Nephron (organoid): ENCODE measurements around the gene DOK7.
"Not testable (repeated sequence)": the region's sequence is repeated elsewhere in the genome, so short reads cannot be mapped to it uniquely, and the experiment has no call there.

Experiments used
- H3K27ac Mint-ChIP-seq, 3 experiments: 2 replicates each; pipeline ENCODE4 v1.8.0; 2020; ENCODE audit warnings: mixed read lengths in 3 of 3, mild to moderate bottlenecking in 2 of 3, moderate library complexity in 1 of 3
- H3K27me3 Mint-ChIP-seq: 2 replicates; pipeline ENCODE4 v1.8.0; 2021; ENCODE audit warnings: low read depth, mild to moderate bottlenecking, moderate library complexity, mixed read lengths
- H3K36me3 Mint-ChIP-seq: 2 replicates; pipeline ENCODE4 v1.8.0; 2020; ENCODE audit warnings: low read depth, mixed read lengths
- H3K4me1 Mint-ChIP-seq: 2 replicates; pipeline ENCODE4 v1.8.0; 2020; ENCODE audit warnings: mixed read lengths
- H3K4me3 Mint-ChIP-seq, 3 experiments: 2 replicates each; pipeline ENCODE4 v1.8.0; 2020; ENCODE audit warnings: mild to moderate bottlenecking in 3 of 3, mixed read lengths in 3 of 3, moderate library complexity in 2 of 3
- H3K9me3 Mint-ChIP-seq: 2 replicates; pipeline ENCODE4 v1.8.0; 2020; ENCODE audit warnings: mixed read lengths
- CTCF ChIP-seq, 3 experiments: fragments of 200-600 bp; sonication (generic); IDR thresholded peaks; one replicate each; pipeline ENCODE4 v1.5.0; 2021; ENCODE audit warnings: antibody characterized with exemption in 3 of 3; ENCODE audit not compliant: unreplicated experiment in 3 of 3

The DOK7 gene

GRCh38 chr4:3450643-3451042 is 12.5 kb upstream of the DOK7 start:
- Mint-ChIP-seq H3K36me3 (peaks cover 7% of the 10 kb centered on the region), H3K4me1 (peaks cover 5% of the 10 kb centered on the region), H3K9me3 (peaks cover 8% of the 10 kb centered on the region), H3K4me3 (no peak overlapping the region), H3K27ac (peak overlapping the region in 2 of 3 experiments; percentile 20 to 48), H3K27me3 (no peaks in the 10 kb centered on the region)
- no peak for TF ChIP-seq CTCF (IDR thresholded peaks at IDR 0.05; ENCODE audit: unreplicated experiment in 3 of 3)

- Mint-ChIP-seq H3K9me3 (peaks cover 12% of the 10 kb centered on the region), H3K27me3 (peaks cover 4% of the 10 kb centered on the region), H3K4me1 (peaks cover 5% of the 10 kb centered on the region), H3K36me3 (peaks cover 7% of the 10 kb centered on the region), H3K4me3 (no peak overlapping the region), H3K27ac (peak overlapping the region in 1 of 3 experiments; percentile 17)
- no peak for TF ChIP-seq CTCF (IDR thresholded peaks at IDR 0.05; ENCODE audit: unreplicated experiment in 3 of 3)
Measured at GRCh38 chr4:3451956-3452355, 11.2 kb upstream of the DOK7 start.

GRCh38 chr4:3452376-3452775 is 10.7 kb upstream of the DOK7 start:
- H3K9me3 Mint-ChIP-seq = peaks cover 15% of the 10 kb centered on the region
- peaks cover 4% of the 10 kb centered on the region for H3K27me3 Mint-ChIP-seq
- H3K27ac Mint-ChIP-seq = peak overlapping the region in 1 of 3 experiments; percentile 17
- peaks cover 5% of the 10 kb centered on the region for H3K4me1 Mint-ChIP-seq
- no peak overlapping the region for H3K4me3 Mint-ChIP-seq
- peaks cover 7% of the 10 kb centered on the region for H3K36me3 Mint-ChIP-seq
- TF ChIP-seq CTCF (IDR thresholded peaks at IDR 0.05; ENCODE audit: unreplicated experiment in 3 of 3) = peak in 1 of 3 experiments; percentile 34

GRCh38 chr4:3455596-3455995 is 7.5 kb upstream of the DOK7 start:
- not testable (repeated sequence) for H3K4me3 Mint-ChIP-seq, H3K36me3 Mint-ChIP-seq, H3K27ac Mint-ChIP-seq
- peaks cover 24% of the 10 kb centered on the region for H3K9me3 Mint-ChIP-seq
- peaks cover 18% of the 10 kb centered on the region for H3K27me3 Mint-ChIP-seq
- H3K4me1 Mint-ChIP-seq = peaks cover 12% of the 10 kb centered on the region

- Mint-ChIP-seq H3K27ac (no peak overlapping the region), H3K27me3 (peaks cover 23% of the 10 kb centered on the region), H3K9me3 (peaks cover 24% of the 10 kb centered on the region), H3K4me1 (peaks cover 21% of the 10 kb centered on the region), H3K36me3 (peaks cover 7% of the 10 kb centered on the region), H3K4me3 (peak overlapping the region in 1 of 3 experiments; percentile 2)
- TF ChIP-seq CTCF (IDR thresholded peaks at IDR 0.05; ENCODE audit: unreplicated experiment in 3 of 3) = no peak
Measured at GRCh38 chr4:3458371-3458770, 4.7 kb upstream of the DOK7 start.

- H3K36me3 Mint-ChIP-seq, H3K27ac Mint-ChIP-seq: not testable (repeated sequence)
- Mint-ChIP-seq H3K9me3 (peaks cover 24% of the 10 kb centered on the region), H3K27me3 (peaks cover 23% of the 10 kb centered on the region), H3K4me3 (peak overlapping the region in 1 of 3 experiments; percentile 2), H3K4me1 (peaks cover 21% of the 10 kb centered on the region)
Measured at GRCh38 chr4:3459156-3459555, 4.0 kb upstream of the DOK7 start.

- H3K27me3 Mint-ChIP-seq = peaks cover 32% of the 10 kb centered on the region
- TF ChIP-seq CTCF (IDR thresholded peaks at IDR 0.05; ENCODE audit: unreplicated experiment in 3 of 3) = no peak
- H3K4me3 Mint-ChIP-seq = no peak overlapping the region
- peaks cover 15% of the 10 kb centered on the region for H3K9me3 Mint-ChIP-seq
- peak overlapping the region; percentile 79 to 90 (median 85) for H3K27ac Mint-ChIP-seq
- no peaks in the 10 kb centered on the region for H3K36me3 Mint-ChIP-seq
- H3K4me1 Mint-ChIP-seq = peaks cover 26% of the 10 kb centered on the region
Measured at GRCh38 chr4:3460926-3461325, 2.2 kb upstream of the DOK7 start.
